Activated CD8-positive, alpha-beta memory T cell treated with anti-CD3 and anti-CD28 coated beads, Interleukin-2, amount 10 ng/mL, durations not matched to agents 7 days and 5 days (primary cell): ENCODE results near the gene ADAMTS12. TPM values are rescaled to one million over a fixed set of nuclear protein-coding genes. Genes with fewer than 3 reads are reported as not detected.

Source experiments
- ATAC-seq: fragments of 150-1000 bp; cut with Tn5 transposase; one replicate; pipeline ENCODE4 v1.10.0; 2021; ENCODE audit warnings: moderate library complexity
- CTCF ChIA-PET: fragments of 350-600 bp; sonication (Branson Sonifier 250); formaldehyde crosslinking; loops from one replicate; lab custom pipeline; 2021; ENCODE audit warnings: antibody characterized with exemption; lab: Charles Lee
- DNase-seq: peaks from one replicate; pipeline ENCODE4 v3.0.0-alpha.2; 2020
- H3K27ac Mint-ChIP-seq: one replicate; pipeline ENCODE4 v1.8.0; 2021; ENCODE audit warnings: mild to moderate bottlenecking, mixed read lengths
- H3K27me3 Mint-ChIP-seq: one replicate; pipeline ENCODE4 v1.8.0; 2021; ENCODE audit warnings: mixed read lengths
- H3K36me3 Mint-ChIP-seq: one replicate; pipeline ENCODE4 v1.8.0; 2021; ENCODE audit warnings: mild to moderate bottlenecking, mixed read lengths
- H3K4me1 Mint-ChIP-seq: one replicate; pipeline ENCODE4 v1.8.0; 2021; ENCODE audit warnings: mixed read lengths
- H3K4me3 Mint-ChIP-seq: one replicate; pipeline ENCODE4 v1.8.0; 2021; ENCODE audit warnings: mild to moderate bottlenecking, moderate library complexity, mixed read lengths
- H3K9me3 Mint-ChIP-seq: one replicate; pipeline ENCODE4 v1.8.0; 2022; ENCODE audit warnings: low read depth, mixed read lengths
- total RNA-seq, 2 experiments: library from RNA; stranded (reverse); gene quantifications; one replicate each; pipeline ENCODE4 v1.2.3, GENCODE V29; 2021

The ADAMTS12 gene
- total RNA-seq, 2 experiments from 2014 or later: not detected

DNA sequence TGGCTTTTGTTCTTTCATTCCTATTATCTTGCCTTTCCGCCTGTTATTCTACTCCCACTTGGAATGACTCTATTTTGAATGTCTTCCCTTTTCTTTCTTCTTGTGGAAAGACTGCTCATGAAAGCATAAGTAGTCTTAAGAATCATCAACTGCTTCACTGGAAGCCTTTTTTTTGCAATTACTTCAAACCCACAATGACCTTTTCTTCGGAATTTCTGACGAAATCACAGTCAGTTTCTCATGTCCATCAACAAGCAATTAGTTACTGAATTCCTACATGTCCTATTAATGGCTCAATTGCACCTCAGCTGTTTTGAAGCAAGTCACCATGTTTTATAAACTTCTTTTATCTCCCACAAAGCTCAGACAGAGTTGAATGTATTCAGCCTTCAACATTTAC, 254.8 kb downstream of the ADAMTS12 start:
- CTCF ChIA-PET: no interaction called here
- no peaks in the 10 kb centered on the region for H3K36me3 Mint-ChIP-seq

DNA sequence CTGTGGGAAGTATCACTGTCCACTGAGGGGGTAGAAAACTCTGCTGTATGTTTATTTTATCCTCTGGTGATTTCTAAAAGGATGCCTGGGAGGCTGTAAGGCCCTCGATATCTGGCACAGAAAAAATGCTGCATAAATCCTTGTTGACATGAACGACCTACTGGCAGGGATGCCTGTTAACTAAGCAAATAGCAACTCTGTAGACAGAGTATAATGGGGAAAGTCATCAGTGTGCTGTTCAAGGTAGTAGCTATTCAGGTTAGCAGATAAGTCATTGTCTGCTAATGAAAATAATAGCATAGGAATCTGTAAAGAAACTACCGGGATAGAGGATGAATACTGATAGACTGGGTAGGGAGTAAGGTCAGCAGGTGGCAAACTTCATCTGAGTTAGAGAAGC, 256.2 kb downstream of the ADAMTS12 start:
- ATAC-seq (no peak), DNase-seq (no peak)
- CTCF ChIA-PET: interaction anchor here (0.5 kb wide), 1 partner anchor 1746 kb away, joined by 3 read pairs; no protein-coding TSS in a partner anchor
- no peak overlapping the region for H3K4me3 Mint-ChIP-seq
- H3K27me3 Mint-ChIP-seq: no peaks in the 10 kb centered on the region
- H3K27ac Mint-ChIP-seq: no peak overlapping the region
- H3K4me1 Mint-ChIP-seq: no peaks in the 10 kb centered on the region
- H3K9me3 Mint-ChIP-seq: no peaks in the 10 kb centered on the region
- no peaks in the 10 kb centered on the region for H3K36me3 Mint-ChIP-seq

More for the DNA sequence above, 254.8 kb downstream of the ADAMTS12 start:
- DNase-seq (no peak), ATAC-seq (no peak)
- Mint-ChIP-seq H3K27ac (no peak overlapping the region), H3K4me1 (no peaks in the 10 kb centered on the region), H3K9me3 (no peaks in the 10 kb centered on the region), H3K27me3 (no peaks in the 10 kb centered on the region), H3K4me3 (no peak overlapping the region)

DNA sequence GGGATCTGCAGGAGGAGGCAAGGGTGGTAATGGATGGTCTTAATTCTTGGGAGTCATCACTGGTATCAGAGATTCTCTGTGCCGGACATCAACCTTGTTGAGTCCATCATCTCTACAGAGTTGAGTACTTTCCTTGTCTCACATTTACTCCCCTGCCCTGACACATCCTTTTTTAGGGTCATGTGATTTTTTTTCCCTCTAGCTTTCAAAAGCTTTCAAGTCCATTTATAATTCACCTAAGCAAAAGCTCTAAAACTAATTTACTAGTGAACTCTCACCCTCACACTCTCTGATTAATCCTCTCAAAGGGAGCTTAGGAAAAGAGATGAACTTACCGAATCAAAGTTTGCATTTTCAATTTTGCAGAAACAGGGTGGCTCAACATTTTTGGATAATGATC, 258.1 kb downstream of the ADAMTS12 start:
- H3K4me1 Mint-ChIP-seq: no peaks in the 10 kb centered on the region
- H3K4me3 Mint-ChIP-seq: no peak overlapping the region
- no peaks in the 10 kb centered on the region for H3K9me3 Mint-ChIP-seq
- CTCF ChIA-PET: no interaction called here
- DNase-seq: no peak
- no peak for ATAC-seq
- no peaks in the 10 kb centered on the region for H3K27me3 Mint-ChIP-seq
- no peaks in the 10 kb centered on the region for H3K36me3 Mint-ChIP-seq
- no peak overlapping the region for H3K27ac Mint-ChIP-seq

DNA sequence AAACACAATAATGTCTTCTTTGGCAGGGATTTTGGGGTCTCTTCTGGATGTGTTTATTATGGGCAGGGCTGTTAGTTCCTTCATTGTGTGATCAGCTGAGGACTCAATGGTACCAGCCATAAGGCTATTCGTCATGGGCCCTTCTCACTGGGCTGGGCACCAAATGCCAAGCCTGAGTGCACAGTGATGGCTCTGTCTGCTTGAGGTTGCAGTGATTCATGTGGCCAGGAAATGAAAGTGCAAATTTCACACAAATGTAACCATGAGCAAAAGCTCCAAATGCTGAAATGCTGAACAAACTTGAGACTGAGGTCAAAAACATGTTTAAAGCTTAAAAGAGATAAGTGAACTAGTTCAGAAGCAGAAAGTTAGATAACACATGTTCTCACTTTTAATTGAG, 260.0 kb downstream of the ADAMTS12 start:
- Mint-ChIP-seq H3K9me3 (no peaks in the 10 kb centered on the region), H3K27me3 (no peaks in the 10 kb centered on the region), H3K4me1 (no peaks in the 10 kb centered on the region), H3K36me3 (no peaks in the 10 kb centered on the region), H3K4me3 (no peak overlapping the region), H3K27ac (no peak overlapping the region)
- CTCF ChIA-PET: no interaction called here
- DNase-seq (no peak), ATAC-seq (no peak)

DNA sequence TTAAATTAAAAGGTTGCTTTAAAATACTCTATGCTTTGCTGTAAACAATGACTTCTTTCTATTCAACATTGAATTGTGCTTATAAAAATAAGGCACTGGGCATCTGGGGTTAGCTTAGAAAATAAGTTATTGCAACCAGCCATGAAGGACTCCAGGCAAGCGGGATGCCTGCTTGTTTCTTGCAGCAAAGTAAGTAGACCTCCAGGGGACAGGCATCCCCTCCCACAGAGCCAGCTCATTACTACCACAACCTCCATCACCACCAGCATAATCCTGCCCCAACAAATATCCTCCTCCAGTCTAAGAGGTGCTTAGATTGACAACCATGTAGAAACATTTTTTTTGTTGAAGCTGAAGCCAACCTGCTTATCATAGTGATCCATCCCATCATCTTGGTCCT, 260.7 kb downstream of the ADAMTS12 start:
- DNase-seq (no peak), ATAC-seq (no peak)
- Mint-ChIP-seq H3K27me3 (no peaks in the 10 kb centered on the region), H3K4me1 (no peaks in the 10 kb centered on the region), H3K4me3 (no peak overlapping the region), H3K36me3 (no peaks in the 10 kb centered on the region), H3K27ac (no peak overlapping the region), H3K9me3 (no peaks in the 10 kb centered on the region)
- CTCF ChIA-PET: no interaction called here

DNA sequence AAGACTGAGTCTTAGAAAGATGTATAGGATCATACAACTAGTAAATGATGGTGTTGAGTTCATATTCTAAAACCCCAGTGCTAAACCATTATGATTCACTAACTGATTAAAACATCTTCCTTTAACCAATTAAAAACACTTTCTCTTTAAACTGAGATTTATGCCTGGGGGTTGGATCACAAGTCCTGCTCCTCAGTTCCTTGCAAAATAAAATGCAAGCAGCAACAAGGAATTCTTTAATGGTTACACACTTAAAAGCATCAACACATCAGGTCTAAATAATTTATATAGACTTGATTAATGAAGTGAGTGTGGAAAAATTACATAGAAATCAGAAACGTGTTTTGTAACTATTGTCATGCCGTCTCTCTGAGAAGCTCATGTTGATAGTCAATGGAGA, 261.8 kb downstream of the ADAMTS12 start:
- Mint-ChIP-seq H3K27me3 (no peaks in the 10 kb centered on the region), H3K4me1 (no peaks in the 10 kb centered on the region), H3K9me3 (no peaks in the 10 kb centered on the region), H3K36me3 (no peaks in the 10 kb centered on the region), H3K27ac (no peak overlapping the region), H3K4me3 (no peak overlapping the region)
- DNase-seq (no peak), ATAC-seq (no peak)
- CTCF ChIA-PET: no interaction called here

DNA sequence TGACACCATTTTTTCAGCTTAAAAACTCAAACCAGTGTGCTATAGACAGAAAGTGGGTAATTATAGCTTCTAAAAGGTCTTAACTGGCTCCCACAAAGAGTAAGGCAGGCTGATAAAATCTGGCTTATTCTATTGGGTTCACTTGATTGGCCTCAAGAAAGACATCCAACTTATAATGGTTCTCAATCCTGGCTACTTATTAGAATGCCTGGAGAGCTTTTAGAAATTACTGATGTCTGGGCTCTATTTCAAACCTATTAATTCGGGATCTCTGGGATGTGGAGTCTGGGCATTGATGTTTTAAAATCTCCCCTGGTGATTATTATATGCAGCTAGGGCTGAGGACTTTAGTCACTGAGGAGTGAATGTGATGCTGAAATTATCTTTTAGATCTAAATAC, 263.0 kb downstream of the ADAMTS12 start:
- CTCF ChIA-PET: no interaction called here
- Mint-ChIP-seq H3K4me1 (no peaks in the 10 kb centered on the region), H3K36me3 (no peaks in the 10 kb centered on the region), H3K9me3 (no peaks in the 10 kb centered on the region), H3K4me3 (no peak overlapping the region), H3K27me3 (no peaks in the 10 kb centered on the region), H3K27ac (no peak overlapping the region)
- ATAC-seq: no peak
- no peak for DNase-seq

DNA sequence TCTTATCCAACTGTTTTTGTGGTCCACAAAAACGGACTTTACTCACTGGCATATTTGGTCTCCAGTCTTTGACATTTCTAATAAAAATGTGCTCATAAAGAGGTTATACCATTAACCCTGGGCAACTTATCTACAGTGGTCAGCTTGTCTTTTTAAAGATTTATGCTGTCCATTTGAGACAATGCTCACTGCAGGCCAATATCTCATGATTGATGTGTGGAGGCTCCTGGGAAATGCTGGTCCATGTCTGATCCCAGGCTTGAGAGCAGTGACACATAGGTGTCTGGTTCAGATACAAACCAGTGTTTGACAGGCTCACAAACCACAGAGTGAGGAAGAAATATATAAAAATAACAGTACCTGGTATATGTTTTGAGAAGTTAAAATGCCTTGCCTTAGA, 270.3 kb downstream of the ADAMTS12 start:
- no peaks in the 10 kb centered on the region for H3K9me3 Mint-ChIP-seq
- H3K27ac Mint-ChIP-seq: no peak overlapping the region
- no peaks in the 10 kb centered on the region for H3K4me1 Mint-ChIP-seq
- ATAC-seq (no peak), DNase-seq (no peak)
- no peaks in the 10 kb centered on the region for H3K36me3 Mint-ChIP-seq
- CTCF ChIA-PET: no interaction called here
- no peak overlapping the region for H3K4me3 Mint-ChIP-seq
- H3K27me3 Mint-ChIP-seq: no peaks in the 10 kb centered on the region

DNA sequence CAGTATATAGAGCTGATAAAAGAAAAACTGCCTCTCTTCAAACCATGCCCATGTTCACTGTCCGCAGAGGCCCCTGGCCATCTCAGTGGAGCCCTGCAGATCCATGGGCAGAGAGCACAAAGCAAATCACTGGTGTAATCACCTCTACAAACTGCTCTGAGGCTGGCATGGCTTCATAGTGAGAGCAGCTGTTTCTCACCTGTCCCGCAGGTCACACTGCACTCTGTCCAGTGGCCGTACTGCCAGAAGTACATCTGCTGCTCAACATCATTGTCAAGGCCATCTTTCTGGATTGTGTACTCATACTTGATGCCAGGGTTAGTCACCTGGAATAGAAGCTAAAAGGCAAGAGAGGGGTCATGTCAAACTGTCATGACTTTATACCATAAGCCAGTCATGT, 277.8 kb downstream of the ADAMTS12 start:
- H3K36me3 Mint-ChIP-seq: no peaks in the 10 kb centered on the region
- ATAC-seq (no peak), DNase-seq (no peak)
- H3K27ac Mint-ChIP-seq: no peak overlapping the region
- no peaks in the 10 kb centered on the region for H3K9me3 Mint-ChIP-seq
- no peaks in the 10 kb centered on the region for H3K4me1 Mint-ChIP-seq
- no peak overlapping the region for H3K4me3 Mint-ChIP-seq
- H3K27me3 Mint-ChIP-seq: no peaks in the 10 kb centered on the region
- CTCF ChIA-PET: interaction anchor here (0.6 kb wide), 2 partner anchors 11 to 1328 kb away, joined by 3 read pairs; no protein-coding TSS in a partner anchor

DNA sequence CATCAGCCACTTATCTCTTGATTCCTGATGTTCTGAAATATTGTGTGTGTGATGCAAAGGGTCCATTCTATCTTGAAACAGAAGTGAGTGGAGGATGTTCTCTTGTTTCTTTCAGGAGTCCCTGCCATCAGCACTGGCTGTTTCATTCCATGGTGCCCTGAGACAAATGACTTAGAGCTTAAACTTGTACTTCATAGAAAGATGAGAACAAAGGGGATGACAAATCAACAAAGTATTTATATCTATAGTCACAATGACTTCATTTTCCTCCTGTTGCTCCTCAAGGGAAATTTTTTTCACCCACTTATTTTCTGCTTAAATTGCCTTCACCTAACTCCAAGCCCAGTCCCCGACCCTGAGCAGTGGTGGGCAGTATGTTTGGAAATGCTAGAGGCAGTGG, 279.4 kb downstream of the ADAMTS12 start:
- H3K27ac Mint-ChIP-seq: no peak overlapping the region
- H3K4me1 Mint-ChIP-seq: no peaks in the 10 kb centered on the region
- no peaks in the 10 kb centered on the region for H3K9me3 Mint-ChIP-seq

DNA sequence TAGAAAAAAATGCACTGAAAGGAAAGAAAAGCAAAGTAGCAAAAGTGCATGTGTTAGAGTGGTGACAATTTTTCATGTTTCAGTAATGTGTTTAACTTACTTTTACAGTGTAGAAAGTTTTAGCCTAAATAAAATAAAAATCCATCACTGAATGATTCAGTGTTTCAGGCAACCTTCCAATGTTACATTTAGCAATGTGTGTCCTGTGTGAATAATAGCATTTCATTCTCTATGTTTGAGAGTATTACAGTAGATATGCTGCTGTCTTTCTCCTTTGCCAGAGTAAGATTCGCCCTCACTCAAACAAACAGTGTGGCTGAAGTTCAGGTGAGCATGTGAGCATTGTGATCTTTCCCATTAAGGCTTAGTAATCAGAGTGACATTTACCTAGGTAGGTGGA, 279.9 kb downstream of the ADAMTS12 start:
- Mint-ChIP-seq H3K27me3 (peaks cover under 1% of the 10 kb centered on the region), H3K36me3 (no peaks in the 10 kb centered on the region), H3K4me1 (no peaks in the 10 kb centered on the region), H3K4me3 (no peak overlapping the region), H3K27ac (no peak overlapping the region), H3K9me3 (no peaks in the 10 kb centered on the region)
- ATAC-seq (no peak), DNase-seq (no peak)
- CTCF ChIA-PET: no interaction called here

More for the DNA sequence above, 279.4 kb downstream of the ADAMTS12 start:
- Mint-ChIP-seq H3K27me3 (no peaks in the 10 kb centered on the region), H3K4me3 (no peak overlapping the region), H3K36me3 (no peaks in the 10 kb centered on the region)
- CTCF ChIA-PET: no interaction called here
- DNase-seq (no peak), ATAC-seq (no peak)

DNA sequence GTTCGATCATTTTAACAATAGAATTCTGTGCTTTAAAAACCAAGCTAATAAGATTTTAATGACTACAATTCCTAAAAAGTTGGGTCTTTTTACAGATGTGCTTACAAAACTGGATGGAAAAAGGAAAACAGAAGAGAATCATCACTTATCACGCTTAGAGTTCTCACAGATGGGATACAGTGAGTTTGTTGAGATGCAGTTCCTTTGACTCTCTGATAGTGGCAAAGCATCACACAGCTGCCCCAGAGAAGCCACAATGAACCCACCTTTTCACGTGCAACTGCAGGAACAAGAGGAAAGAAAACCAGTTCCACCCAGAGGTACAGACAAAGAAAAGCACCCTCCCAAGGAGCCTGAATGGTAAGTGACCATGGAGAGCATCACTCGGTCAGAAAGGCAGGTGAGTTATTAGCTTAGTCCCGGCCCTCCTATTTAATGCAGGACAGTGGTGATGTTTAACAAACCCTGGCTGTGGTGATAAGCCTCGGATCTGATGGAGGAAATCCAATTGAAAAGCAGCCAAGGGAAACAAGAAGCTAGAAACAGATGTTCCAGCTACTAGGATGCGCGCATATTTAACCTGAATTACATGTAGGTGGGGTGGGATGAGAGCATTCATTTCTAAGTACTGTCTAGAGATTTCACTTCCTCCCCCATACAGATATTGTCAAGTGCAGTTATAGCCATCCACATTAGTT, 283.3 kb downstream of the ADAMTS12 start:
- Mint-ChIP-seq H3K4me1 (no peaks in the 10 kb centered on the region), H3K27ac (no peak overlapping the region), H3K9me3 (no peaks in the 10 kb centered on the region), H3K36me3 (no peaks in the 10 kb centered on the region), H3K27me3 (peaks cover 3% of the 10 kb centered on the region), H3K4me3 (no peak overlapping the region)
- CTCF ChIA-PET: no interaction called here
- DNase-seq (no peak), ATAC-seq (no peak)

DNA sequence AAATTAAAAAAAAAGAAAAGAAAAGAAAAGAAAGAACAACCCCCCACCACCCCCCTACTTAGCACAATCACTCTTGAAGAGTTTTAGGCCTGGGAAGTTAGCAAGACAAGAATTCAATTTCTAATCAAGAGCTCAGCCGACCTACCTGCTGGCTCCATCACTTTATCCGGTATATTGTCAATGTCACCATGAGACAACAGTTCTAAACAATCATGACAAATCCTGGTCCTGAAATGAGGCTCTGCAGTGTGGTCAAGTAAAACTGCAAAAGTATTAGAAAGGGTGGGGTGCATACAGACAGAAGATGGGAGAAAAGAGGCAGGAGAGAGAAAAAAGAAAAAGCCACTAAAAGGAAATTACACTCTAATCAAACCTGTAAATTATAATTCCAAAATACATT, 287.3 kb downstream of the ADAMTS12 start:
- no peaks in the 10 kb centered on the region for H3K9me3 Mint-ChIP-seq
- H3K4me3 Mint-ChIP-seq: no peak overlapping the region
- no peak for ATAC-seq
- CTCF ChIA-PET: interaction anchor here (1.2 kb wide), 1 partner anchor 16 kb away, joined by 4 read pairs; no protein-coding TSS in a partner anchor
- H3K27ac Mint-ChIP-seq: no peak overlapping the region
- no peak for DNase-seq
- H3K27me3 Mint-ChIP-seq: peaks cover 3% of the 10 kb centered on the region
- no peaks in the 10 kb centered on the region for H3K4me1 Mint-ChIP-seq
- H3K36me3 Mint-ChIP-seq: no peaks in the 10 kb centered on the region

DNA sequence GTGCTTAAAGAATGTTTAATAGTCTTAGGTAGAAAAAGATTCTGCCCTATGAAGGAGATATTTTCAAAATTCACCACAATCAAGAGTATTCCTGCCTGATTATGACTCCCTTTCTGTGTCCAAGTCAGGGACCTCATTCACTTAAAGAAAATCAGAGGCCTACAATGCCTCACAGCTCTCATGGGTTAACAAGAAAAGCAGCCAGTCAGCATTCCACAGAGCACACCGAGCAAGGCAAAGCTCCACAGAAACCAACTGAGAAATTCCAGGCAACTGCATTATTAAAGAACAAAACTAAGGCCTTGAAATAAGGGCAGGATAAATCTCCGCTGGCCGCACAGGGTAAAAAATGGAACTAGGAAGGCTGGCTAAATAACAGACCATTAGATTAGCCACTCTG, 289.9 kb downstream of the ADAMTS12 start:
- H3K27me3 Mint-ChIP-seq: peaks cover 3% of the 10 kb centered on the region
- ATAC-seq (no peak), DNase-seq (no peak)
- H3K36me3 Mint-ChIP-seq: no peaks in the 10 kb centered on the region
- H3K27ac Mint-ChIP-seq: no peak overlapping the region
- no peaks in the 10 kb centered on the region for H3K4me1 Mint-ChIP-seq
- CTCF ChIA-PET: no interaction called here
- no peaks in the 10 kb centered on the region for H3K9me3 Mint-ChIP-seq
- H3K4me3 Mint-ChIP-seq: no peak overlapping the region
